Ovary (tissue), 3 donors: Measurements from ENCODE around the gene ZNF549.
"Not testable (repeated sequence)": the region's sequence is repeated elsewhere in the genome, so short reads cannot be mapped to it uniquely, and the experiment has no call there.

ENCODE experiments used
- CTCF ChIP-seq, 3 donors: fragments of 450-650 bp in 2 of 3; fragments of 200-600 bp in 1 of 3; IDR thresholded peaks; one replicate each; pipeline versions ENCODE4 v1.5.1 to v1.8.0; 2016 to 2022; ENCODE audit warnings: antibody characterized with exemption in 3 of 3, mild to moderate bottlenecking in 1 of 3
- POLR2A ChIP-seq: fragments of 450-650 bp; IDR thresholded peaks from one replicate; pipeline ENCODE4 v1.6.1; 2017; ENCODE audit warnings: antibody characterized with exemption, mild to moderate bottlenecking, moderate library complexity
- donor health status: DM: no; HTN: no; CAD: no.

- not testable (repeated sequence) for TF ChIP-seq POLR2A; CTCF (IDR thresholded peaks at IDR 0.05)
Observed at GRCh38 chr19:57518021-57518420, 9.1 kb upstream of the ZNF549 start.
